Measurements from ENCODE around the gene LRG1.

DNA sequence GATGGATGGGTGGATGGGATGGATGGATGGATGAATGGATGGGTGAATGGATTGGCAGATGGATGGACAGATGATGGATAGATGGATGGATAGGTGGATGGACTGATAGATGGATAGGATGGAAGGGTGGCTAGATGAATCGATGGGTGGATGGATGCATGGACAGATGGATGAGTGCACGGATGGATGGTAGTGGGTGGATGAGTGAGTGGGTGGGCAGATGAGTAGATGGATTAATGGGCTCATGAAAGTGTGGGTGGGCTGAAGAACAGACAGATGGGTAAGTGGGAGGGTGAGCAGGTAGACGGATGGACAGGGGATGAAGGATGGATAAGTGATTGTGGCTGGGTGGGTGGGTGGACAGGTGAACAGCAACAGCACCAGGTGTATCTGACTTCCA lies 13.9 kb upstream of the LRG1 start:
- TF ChIP-seq, protein P1, sequence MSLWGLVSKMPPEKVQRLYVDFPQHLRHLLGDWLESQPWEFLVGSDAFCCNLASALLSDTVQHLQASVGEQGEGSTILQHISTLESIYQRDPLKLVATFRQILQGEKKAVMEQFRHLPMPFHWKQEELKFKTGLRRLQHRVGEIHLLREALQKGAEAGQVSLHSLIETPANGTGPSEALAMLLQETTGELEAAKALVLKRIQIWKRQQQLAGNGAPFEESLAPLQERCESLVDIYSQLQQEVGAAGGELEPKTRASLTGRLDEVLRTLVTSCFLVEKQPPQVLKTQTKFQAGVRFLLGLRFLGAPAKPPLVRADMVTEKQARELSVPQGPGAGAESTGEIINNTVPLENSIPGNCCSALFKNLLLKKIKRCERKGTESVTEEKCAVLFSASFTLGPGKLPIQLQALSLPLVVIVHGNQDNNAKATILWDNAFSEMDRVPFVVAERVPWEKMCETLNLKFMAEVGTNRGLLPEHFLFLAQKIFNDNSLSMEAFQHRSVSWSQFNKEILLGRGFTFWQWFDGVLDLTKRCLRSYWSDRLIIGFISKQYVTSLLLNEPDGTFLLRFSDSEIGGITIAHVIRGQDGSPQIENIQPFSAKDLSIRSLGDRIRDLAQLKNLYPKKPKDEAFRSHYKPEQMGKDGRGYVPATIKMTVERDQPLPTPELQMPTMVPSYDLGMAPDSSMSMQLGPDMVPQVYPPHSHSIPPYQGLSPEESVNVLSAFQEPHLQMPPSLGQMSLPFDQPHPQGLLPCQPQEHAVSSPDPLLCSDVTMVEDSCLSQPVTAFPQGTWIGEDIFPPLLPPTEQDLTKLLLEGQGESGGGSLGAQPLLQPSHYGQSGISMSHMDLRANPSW (CRISPR knock-in tag; conservative IDR thresholded peaks at IDR 0.05; ENCODE audit: low read depth): no peak
- TF ChIP-seq, protein P2, sequence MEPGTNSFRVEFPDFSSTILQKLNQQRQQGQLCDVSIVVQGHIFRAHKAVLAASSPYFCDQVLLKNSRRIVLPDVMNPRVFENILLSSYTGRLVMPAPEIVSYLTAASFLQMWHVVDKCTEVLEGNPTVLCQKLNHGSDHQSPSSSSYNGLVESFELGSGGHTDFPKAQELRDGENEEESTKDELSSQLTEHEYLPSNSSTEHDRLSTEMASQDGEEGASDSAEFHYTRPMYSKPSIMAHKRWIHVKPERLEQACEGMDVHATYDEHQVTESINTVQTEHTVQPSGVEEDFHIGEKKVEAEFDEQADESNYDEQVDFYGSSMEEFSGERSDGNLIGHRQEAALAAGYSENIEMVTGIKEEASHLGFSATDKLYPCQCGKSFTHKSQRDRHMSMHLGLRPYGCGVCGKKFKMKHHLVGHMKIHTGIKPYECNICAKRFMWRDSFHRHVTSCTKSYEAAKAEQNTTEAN (CRISPR knock-in tag; IDR thresholded peaks at IDR 0.05): no peak
- TF ChIP-seq FOXP1 (CRISPR knock-in tag; IDR thresholded peaks at IDR 0.05; ENCODE audit: borderline replicate concordance): no peak
- TF ChIP-seq, protein P3, sequence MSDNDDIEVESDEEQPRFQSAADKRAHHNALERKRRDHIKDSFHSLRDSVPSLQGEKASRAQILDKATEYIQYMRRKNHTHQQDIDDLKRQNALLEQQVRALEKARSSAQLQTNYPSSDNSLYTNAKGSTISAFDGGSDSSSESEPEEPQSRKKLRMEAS (CRISPR knock-in tag; IDR thresholded peaks at IDR 0.05): no peak
- TF ChIP-seq, protein P4, sequence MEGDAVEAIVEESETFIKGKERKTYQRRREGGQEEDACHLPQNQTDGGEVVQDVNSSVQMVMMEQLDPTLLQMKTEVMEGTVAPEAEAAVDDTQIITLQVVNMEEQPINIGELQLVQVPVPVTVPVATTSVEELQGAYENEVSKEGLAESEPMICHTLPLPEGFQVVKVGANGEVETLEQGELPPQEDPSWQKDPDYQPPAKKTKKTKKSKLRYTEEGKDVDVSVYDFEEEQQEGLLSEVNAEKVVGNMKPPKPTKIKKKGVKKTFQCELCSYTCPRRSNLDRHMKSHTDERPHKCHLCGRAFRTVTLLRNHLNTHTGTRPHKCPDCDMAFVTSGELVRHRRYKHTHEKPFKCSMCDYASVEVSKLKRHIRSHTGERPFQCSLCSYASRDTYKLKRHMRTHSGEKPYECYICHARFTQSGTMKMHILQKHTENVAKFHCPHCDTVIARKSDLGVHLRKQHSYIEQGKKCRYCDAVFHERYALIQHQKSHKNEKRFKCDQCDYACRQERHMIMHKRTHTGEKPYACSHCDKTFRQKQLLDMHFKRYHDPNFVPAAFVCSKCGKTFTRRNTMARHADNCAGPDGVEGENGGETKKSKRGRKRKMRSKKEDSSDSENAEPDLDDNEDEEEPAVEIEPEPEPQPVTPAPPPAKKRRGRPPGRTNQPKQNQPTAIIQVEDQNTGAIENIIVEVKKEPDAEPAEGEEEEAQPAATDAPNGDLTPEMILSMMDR (IDR thresholded peaks at IDR 0.05): no peak
- TF ChIP-seq, protein P5, sequence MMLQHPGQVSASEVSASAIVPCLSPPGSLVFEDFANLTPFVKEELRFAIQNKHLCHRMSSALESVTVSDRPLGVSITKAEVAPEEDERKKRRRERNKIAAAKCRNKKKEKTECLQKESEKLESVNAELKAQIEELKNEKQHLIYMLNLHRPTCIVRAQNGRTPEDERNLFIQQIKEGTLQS (CRISPR knock-in tag; conservative IDR thresholded peaks at IDR 0.05): no peak
- TF ChIP-seq FOXJ3 (CRISPR knock-in tag; IDR thresholded peaks at IDR 0.05; ENCODE audit: borderline replicate concordance): no peak
- TF ChIP-seq ZNF121 (CRISPR knock-in tag; IDR thresholded peaks at IDR 0.05): no peak
- no peak for TF ChIP-seq CREB1 (CRISPR knock-in tag; IDR thresholded peaks at IDR 0.05)
- TF ChIP-seq, protein P6, sequence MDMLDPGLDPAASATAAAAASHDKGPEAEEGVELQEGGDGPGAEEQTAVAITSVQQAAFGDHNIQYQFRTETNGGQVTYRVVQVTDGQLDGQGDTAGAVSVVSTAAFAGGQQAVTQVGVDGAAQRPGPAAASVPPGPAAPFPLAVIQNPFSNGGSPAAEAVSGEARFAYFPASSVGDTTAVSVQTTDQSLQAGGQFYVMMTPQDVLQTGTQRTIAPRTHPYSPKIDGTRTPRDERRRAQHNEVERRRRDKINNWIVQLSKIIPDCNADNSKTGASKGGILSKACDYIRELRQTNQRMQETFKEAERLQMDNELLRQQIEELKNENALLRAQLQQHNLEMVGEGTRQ (CRISPR knock-in tag; IDR thresholded peaks at IDR 0.05): no peak
- no peak for TF ChIP-seq CBFB (CRISPR knock-in tag; IDR thresholded peaks at IDR 0.05; ENCODE audit: low read depth)
- TF ChIP-seq, protein P7, sequence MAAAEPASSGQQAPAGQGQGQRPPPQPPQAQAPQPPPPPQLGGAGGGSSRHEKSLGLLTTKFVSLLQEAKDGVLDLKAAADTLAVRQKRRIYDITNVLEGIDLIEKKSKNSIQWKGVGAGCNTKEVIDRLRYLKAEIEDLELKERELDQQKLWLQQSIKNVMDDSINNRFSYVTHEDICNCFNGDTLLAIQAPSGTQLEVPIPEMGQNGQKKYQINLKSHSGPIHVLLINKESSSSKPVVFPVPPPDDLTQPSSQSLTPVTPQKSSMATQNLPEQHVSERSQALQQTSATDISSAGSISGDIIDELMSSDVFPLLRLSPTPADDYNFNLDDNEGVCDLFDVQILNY (CRISPR knock-in tag; IDR thresholded peaks at IDR 0.05): no peak
- no peak for TF ChIP-seq KAT7 (CRISPR knock-in tag; IDR thresholded peaks at IDR 0.05; ENCODE audit: borderline replicate concordance)
- TF ChIP-seq NFATC4 (CRISPR knock-in tag; IDR thresholded peaks at IDR 0.05): no peak

Measured in WTC11 (cell line).